ENCODE data around the gene PARN.

GRCh38 chr16:14538604-14539003 is 91.5 kb downstream of the PARN start:
- no peak for TF ChIP-seq CTCF (IDR thresholded peaks at IDR 0.05)
- TF ChIP-seq POLR2A (IDR thresholded peaks at IDR 0.05) = no peak
